AG09319 (cell line): ENCODE measurements around the gene PSME2.

Experiments used
- DNase-seq: peaks from one replicate; pipeline ENCODE4 v3.0.0-alpha.2; 2010; ENCODE audit warnings: low read depth; ENCODE audit errors: extremely low read depth
- CTCF ChIP-seq: IDR thresholded peaks from 2 replicates; pipeline ENCODE4 v1.5.1; 2011; ENCODE audit warnings: low read depth, mild to moderate bottlenecking, inconsistent platforms, low read length, moderate library complexity

PSME2 gene

GRCh38 chr14:24171422-24172260 lies 25.2 kb upstream of the PSME2 start, which contains the start of gene REC8:
Gene REC8 (plus strand): TSS chr14:24172080. CDS start chr14:24172553, 473 bp downstream.
- no peak for DNase-seq
- TF ChIP-seq CTCF: no peak

DNA sequence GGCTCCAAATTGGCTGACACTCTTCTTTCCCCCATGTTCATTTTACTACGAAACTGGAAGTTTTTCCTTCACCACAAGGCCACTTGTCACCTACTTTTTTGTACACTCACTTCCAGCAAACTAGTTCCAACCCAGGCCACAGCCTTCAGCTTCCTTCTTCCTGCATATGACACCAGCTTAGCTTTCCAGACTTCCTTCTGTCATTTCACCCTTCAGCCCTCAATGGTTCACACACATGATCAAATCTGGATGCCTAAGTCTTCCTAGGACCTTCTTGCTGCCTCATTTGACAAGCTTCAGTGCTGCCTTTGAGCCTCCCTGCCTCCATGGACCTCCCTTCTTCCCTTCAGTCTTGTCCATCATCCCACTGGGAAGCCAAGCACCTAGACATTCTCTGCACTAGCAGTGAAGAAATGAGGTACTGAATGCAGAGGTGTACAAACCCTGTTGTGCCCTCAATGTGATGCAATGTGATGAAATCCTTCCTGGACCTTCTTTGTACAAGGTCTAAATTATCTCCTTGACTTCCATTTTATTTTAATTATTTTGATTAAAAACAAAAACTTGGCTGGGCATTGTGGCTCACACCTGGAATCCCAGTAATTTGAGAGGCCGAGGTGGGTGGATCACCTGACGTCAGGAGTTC lies 21.2 kb upstream of the PSME2 start:
- no peak for DNase-seq
- no peak for TF ChIP-seq CTCF

GRCh38 chr14:24165785-24166184 lies 19.4 kb upstream of the PSME2 start:
- no peak for TF ChIP-seq CTCF
- no peak for DNase-seq

DNA sequence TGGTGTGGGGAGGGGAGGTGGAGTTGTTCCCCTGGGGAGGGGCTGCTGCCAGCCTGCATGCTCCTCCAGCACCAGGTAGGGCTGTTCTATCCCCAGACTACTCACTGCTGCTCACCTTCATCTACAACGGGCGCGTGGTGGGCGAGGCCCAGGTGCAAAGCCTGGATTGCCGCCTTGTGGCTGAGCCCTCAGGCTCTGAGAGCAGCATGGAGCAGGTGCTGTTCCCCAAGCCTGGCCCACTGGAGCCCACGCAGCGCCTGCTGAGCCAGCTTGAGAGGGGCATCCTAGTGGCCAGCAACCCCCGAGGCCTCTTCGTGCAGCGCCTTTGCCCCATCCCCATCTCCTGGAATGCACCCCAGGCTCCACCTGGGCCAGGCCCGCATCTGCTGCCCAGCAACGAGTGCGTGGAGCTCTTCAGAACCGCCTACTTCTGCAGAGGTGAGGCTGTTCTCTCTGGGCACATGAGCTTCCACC lies 18.1 kb upstream of the PSME2 start:
- TF ChIP-seq CTCF: no peak
- no peak for DNase-seq

- TF ChIP-seq CTCF: no peak
- no peak for DNase-seq
Observed at GRCh38 chr14:24162093-24162492, 15.7 kb upstream of the PSME2 start.

DNA sequence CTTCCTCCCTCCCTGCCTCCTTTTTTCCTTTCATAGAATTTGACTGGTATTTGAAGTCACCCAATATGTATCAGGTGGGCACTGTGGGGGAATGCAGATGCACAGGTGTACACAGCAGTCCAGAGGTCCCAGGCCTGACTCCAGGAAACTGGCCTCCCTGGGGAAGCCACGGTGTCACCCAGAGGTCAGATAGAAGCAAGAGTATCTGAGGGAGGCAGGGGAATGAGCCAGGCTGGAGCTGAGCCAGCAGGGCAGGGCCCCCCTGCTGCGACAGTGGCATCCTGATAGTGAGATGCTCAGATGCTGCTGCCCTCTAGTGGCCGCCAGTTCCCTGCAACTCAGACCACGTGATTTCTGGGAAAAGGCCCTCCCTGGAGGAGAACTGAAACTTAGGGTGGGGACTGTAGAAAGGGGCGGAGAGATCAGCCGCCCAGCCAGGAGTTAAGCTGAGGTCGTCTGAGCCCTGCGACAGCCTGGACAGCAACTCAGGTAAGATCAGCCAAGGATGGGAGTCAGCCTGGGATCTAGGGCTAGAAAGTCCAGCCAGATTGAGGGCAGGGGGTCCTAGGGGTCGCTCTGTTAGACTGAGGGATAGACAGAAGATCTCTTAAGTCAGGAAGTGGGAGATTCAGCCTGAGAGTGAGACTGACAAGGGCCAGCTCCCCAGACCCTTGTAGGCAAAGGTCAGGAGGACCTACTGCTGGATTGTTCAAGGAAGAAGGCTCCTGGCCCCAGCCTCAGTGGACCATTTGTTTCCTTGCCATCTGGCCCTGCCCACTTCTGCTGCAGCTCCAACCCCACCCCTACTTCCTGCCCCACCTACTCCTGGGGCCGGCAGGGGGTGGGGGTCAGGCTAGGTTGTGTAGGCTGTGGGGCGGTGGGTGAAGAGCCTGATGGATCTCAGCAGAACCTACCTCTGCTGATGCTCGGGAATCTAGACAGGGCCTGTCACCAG lies 14.7 kb upstream of the PSME2 start, which contains the start of gene IRF9:
TSS of gene IRF9 (plus strand) at position 416 of the 955 bp plus-strand sequence. CDS start 880 bp downstream, outside the sequence.
- TF ChIP-seq CTCF: peak; percentile 93
- DNase-seq: peak; percentile 90
